A549 treated with dexamethasone at 1 μM for 4 hours (cell line): ENCODE data around the gene ZNF621. TPM values are rescaled to one million over a fixed set of nuclear protein-coding genes. Genes with fewer than 3 reads are reported as not detected.

ENCODE experiments used
- total RNA-seq: library from RNA; stranded (reverse); fragments of 200-300 nt; extraction: Qiagen RNA extraction; gene quantifications from 5 replicates; pipeline ENCODE4 v1.2.3, GENCODE V29; 2022

The ZNF621 gene
- total RNA-seq: 5.8 to 9.3 TPM (median 7.5 TPM) in 5 replicates

GRCh38 chr3:40524568-40525285, at the start of gene ZNF621:
Gene ZNF621 (plus strand): TSS chr3:40524960. CDS start chr3:40525841, 881 bp downstream.

GRCh38 chr3:40476478-40477470, 48.0 kb upstream of the ZNF621 start, which contains the start of gene ZNF619:
Gene ZNF619 (plus strand): TSS chr3:40477122. CDS start chr3:40477980, 858 bp downstream.

DNA sequence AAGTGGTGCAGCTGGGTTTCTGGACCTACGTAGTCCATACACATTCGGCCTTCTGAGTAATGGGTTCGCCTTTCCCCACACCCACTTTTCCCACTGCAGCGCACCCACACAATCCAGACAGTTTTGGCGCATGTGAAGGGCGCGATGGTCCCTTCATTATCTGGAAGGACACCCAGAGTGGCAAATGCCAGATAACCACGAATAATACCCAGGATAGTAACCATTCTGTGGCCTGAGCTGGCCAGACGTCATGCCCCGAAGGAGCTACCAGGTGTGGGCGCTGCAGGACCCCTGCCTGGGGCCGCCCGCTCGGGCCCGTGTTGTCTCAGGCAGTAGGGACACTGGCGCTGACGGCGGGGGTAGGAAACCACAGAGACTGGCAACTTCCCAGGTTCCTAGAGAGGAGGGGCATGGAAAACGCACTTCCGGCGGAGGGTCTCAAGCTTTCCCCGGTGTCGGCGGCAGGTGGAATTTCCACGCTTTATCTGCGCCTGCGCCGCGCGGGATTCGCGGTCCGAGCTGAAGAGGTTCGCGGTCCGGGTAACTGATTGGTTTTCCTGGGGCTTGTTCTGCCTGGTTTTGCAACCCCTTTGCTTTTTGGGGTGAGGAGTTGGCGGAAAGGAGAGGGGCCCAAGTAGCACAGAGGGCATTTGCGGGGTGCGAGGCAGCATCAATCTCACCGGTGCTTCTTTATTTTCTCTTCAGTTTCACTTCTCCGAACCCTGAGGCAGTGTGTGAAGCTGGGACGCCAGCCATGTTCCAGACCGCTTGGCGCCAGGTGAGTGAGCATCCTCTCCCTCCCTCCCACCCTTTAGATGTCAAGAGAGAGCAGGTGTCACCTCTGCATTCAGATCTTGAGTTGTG, 18.9 kb upstream of the ZNF621 start, which contains the start of gene ZNF620:
Gene ZNF620, plus strand, starts transcription at position 441 of the 864 bp plus-strand sequence. Its CDS starts 314 bp downstream, at position 755.

Other genes starting within 250 kb of the ZNF621 start
- gene EIF1B, start 215.3 kb upstream of the ZNF621 start, total RNA-seq: 54.5 to 71.4 TPM (median 62.6 TPM) in 5 replicates
- gene ENTPD3, start 137.8 kb upstream of the ZNF621 start, total RNA-seq: 0.03 to 0.05 TPM (median 0.04 TPM) in 3 of 5 replicates, not detected in the others
- 644 to 754 TPM (median 665 TPM) in 5 replicates for gene RPL14, start 67.6 kb upstream of the ZNF621 start, total RNA-seq
- gene ZNF619, start 47.8 kb upstream of the ZNF621 start, total RNA-seq: 2.0 to 2.4 TPM (median 2.3 TPM) in 5 replicates
- gene ZNF620, start 18.9 kb upstream of the ZNF621 start, total RNA-seq: 1.7 to 2.0 TPM (median 1.8 TPM) in 5 replicates